HCT116 (cell line): Measurements from ENCODE around the gene PRSS53. TPM values are rescaled to one million over a fixed set of nuclear protein-coding genes. Genes with fewer than 3 reads are reported as not detected.

Source experiments
- ATAC-seq: fragments of 200-7000 bp; cut with Tn5 transposase; 2 replicates; pipeline ENCODE4 v1.9.1; 2020; ENCODE audit warnings: mild to moderate bottlenecking, moderate library complexity
- BruUV-seq: library from RNA; stranded (reverse); fragments of 400-500 nt; replicated peaks from 2 replicates; lab custom pipeline; 2021; lab: Mats Ljungman, UMichigan
- CTCF ChIA-PET: fragments of 300-600 bp; sonication (Branson Sonifier 250); formaldehyde crosslinking; loops from one replicate; lab custom pipeline; 2021; ENCODE audit warnings: antibody characterized with exemption; lab: Charles Lee
- POLR2A ChIA-PET: fragments of 300-600, 350-600 bp; sonication (Branson Sonifier 250); formaldehyde crosslinking; loops from one replicate; lab custom pipeline; 2021; ENCODE audit warnings: antibody characterized with exemption; lab: Charles Lee
- RAD21 ChIA-PET, 2 experiments: fragments of 300-600 bp; sonication (Branson Sonifier 250); formaldehyde crosslinking; loops; one replicate each; lab custom pipeline; 2023; ENCODE audit warnings: low total read pairs in 2 of 2; ENCODE audit not compliant: uncharacterized antibody in 2 of 2, unreplicated experiment in 2 of 2, low non-redundant PET in 1 of 2; lab: Charles Lee
- DNase-seq: peaks from one replicate; pipeline ENCODE4 v3.0.0-alpha.2; 2010; ENCODE audit warnings: low read depth, low spot score
- H2AFZ ChIP-seq: fragments of 200-600 bp; shearing (Covaris generic), sonication (generic); 2 replicates; pipeline ENCODE4 v1.6.1; 2017; ENCODE audit warnings: low read depth, mixed run types, mixed read lengths, antibody characterized with exemption, low read length; ENCODE audit not compliant: poor library complexity, severe bottlenecking
- H3K27ac ChIP-seq: 2 replicates; pipeline ENCODE4 v1.5.1; 2012; ENCODE audit warnings: low read depth, low read length
- H3K27me3 ChIP-seq: fragments of 200-600 bp; sonication (generic); 2 replicates; pipeline ENCODE4 v1.6.1; 2016; ENCODE audit warnings: mixed run types, low read length, mixed read lengths; ENCODE audit not compliant: insufficient read depth
- H3K36me3 ChIP-seq, 2 experiments: fragments of 200-500 bp in 1 of 2; fragments of 200-600 bp in 1 of 2; sonication (Bioruptor generic) in 1 of 2; sonication (generic) in 1 of 2; 2 replicates each; pipeline versions ENCODE4 v1.5.1 to v1.6.1; 2014 to 2016; ENCODE audit warnings: low read length in 2 of 2, inconsistent platforms in 1 of 2, mixed read lengths in 1 of 2, mixed run types in 1 of 2; ENCODE audit not compliant: insufficient read depth in 2 of 2, control insufficient read depth in 1 of 2
- H3K4me1 ChIP-seq, 2 experiments: fragments of 200-600 bp in 1 of 2; sonication (generic) in 1 of 2; 2 replicates each; pipeline versions ENCODE4 v1.5.1 to v1.6.1; 2012 to 2017; ENCODE audit warnings: low read length in 2 of 2, inconsistent platforms in 1 of 2, mild to moderate bottlenecking in 1 of 2, mixed read lengths in 1 of 2, mixed run types in 1 of 2, moderate library complexity in 1 of 2; ENCODE audit not compliant: insufficient read depth in 2 of 2, control insufficient read depth in 1 of 2
- H3K4me2 ChIP-seq: fragments of 200-600 bp; sonication (generic); 2 replicates; pipeline ENCODE4 v1.6.1; 2017; ENCODE audit warnings: mixed run types, low read length, mixed read lengths
- H3K4me3 ChIP-seq, 2 experiments: fragments of 200-600 bp in 1 of 2; sonication (generic) in 1 of 2; replicated peaks in 1 of 2; 2 replicates each; pipeline ENCODE4 v1.5.1; 2011 to 2016; ENCODE audit warnings: low read length in 2 of 2, control low read depth in 1 of 2, low read depth in 1 of 2, mild to moderate bottlenecking in 1 of 2, mixed read lengths in 1 of 2, mixed run types in 1 of 2
- H3K79me2 ChIP-seq: fragments of 200-600 bp; sonication (generic); 2 replicates; pipeline ENCODE4 v1.6.1; 2017; ENCODE audit warnings: mild to moderate bottlenecking, mixed run types, low read length, moderate library complexity, mixed read lengths; ENCODE audit not compliant: insufficient read depth
- H3K9ac ChIP-seq: fragments of 200-600 bp; sonication (generic); 2 replicates; pipeline ENCODE4 v1.6.1; 2016; ENCODE audit warnings: low read length, mixed read lengths
- H3K9me2 ChIP-seq: fragments of 200-600 bp; sonication (generic), shearing (Covaris generic); 2 replicates; pipeline ENCODE4 v1.6.1; 2017; ENCODE audit warnings: mixed run types, mild to moderate bottlenecking, moderate library complexity; ENCODE audit not compliant: insufficient read depth
- H3K9me3 ChIP-seq, 2 experiments: fragments of 200-500 bp in 1 of 2; fragments of 200-600 bp in 1 of 2; sonication (Bioruptor generic) in 1 of 2; sonication (generic) in 1 of 2; 2 replicates each; pipeline ENCODE4 v1.6.1; 2014 to 2017; ENCODE audit warnings: low read length in 2 of 2, mixed read lengths in 2 of 2, inconsistent platforms in 1 of 2, low read depth in 1 of 2, mild to moderate bottlenecking in 1 of 2, mixed run types in 1 of 2, moderate library complexity in 1 of 2; ENCODE audit not compliant: control insufficient read depth in 1 of 2, insufficient read depth in 1 of 2
- H4K20me1 ChIP-seq: fragments of 200-600 bp; sonication (generic), shearing (Covaris generic); 2 replicates; pipeline ENCODE4 v1.6.1; 2017; ENCODE audit warnings: mixed run types, mild to moderate bottlenecking, moderate library complexity; ENCODE audit not compliant: insufficient read depth
- ATF3 ChIP-seq: IDR thresholded peaks from 2 replicates; pipeline ENCODE4 v1.6.1; 2012
- CBX3 ChIP-seq: IDR thresholded peaks from 2 replicates; pipeline ENCODE4 v1.6.1; 2012; ENCODE audit warnings: low read depth
- CEBPB ChIP-seq: IDR thresholded peaks from 2 replicates; pipeline ENCODE4 v1.6.1; 2012; ENCODE audit warnings: low read depth
- EGR1 ChIP-seq: IDR thresholded peaks from 2 replicates; pipeline ENCODE4 v1.6.1; 2012; ENCODE audit warnings: low read depth
- ELF1 ChIP-seq: IDR thresholded peaks from 2 replicates; pipeline ENCODE4 v1.6.1; 2012; ENCODE audit warnings: low read depth, borderline replicate concordance
- EZH2 ChIP-seq: fragments of 200-600 bp; sonication (generic); IDR thresholded peaks from 2 replicates; pipeline ENCODE4 v1.6.1; 2017; ENCODE audit warnings: antibody characterized with exemption, mixed run types
- EZH2phosphoT487 ChIP-seq: fragments of 200-600 bp; IDR thresholded peaks from 2 replicates; pipeline ENCODE4 v1.6.1; 2018; ENCODE audit warnings: antibody characterized with exemption, borderline replicate concordance
- FOSL1 ChIP-seq: IDR thresholded peaks from 2 replicates; pipeline ENCODE4 v1.6.1; 2012; ENCODE audit warnings: low read depth
- JUND ChIP-seq: IDR thresholded peaks from 2 replicates; pipeline ENCODE4 v1.6.1; 2012
- POLR2A ChIP-seq: IDR thresholded peaks from 2 replicates; pipeline ENCODE4 v1.7.0; 2011; ENCODE audit warnings: borderline replicate concordance; ENCODE audit not compliant: insufficient read depth, insufficient read length; ENCODE audit errors: extremely low read depth
- POLR2AphosphoS5 ChIP-seq: IDR thresholded peaks from 2 replicates; pipeline ENCODE4 v1.6.1; 2011; ENCODE audit warnings: mild to moderate bottlenecking, low read depth, low read length, moderate library complexity
- RAD21 ChIP-seq: IDR thresholded peaks from 2 replicates; pipeline ENCODE4 v1.6.1; 2012; ENCODE audit warnings: low read depth, mild to moderate bottlenecking
- SIN3A ChIP-seq: IDR thresholded peaks from 2 replicates; pipeline ENCODE4 v1.6.1; 2012; ENCODE audit warnings: low read depth
- SP1 ChIP-seq: IDR thresholded peaks from 2 replicates; pipeline ENCODE4 v1.6.1; 2012; ENCODE audit warnings: low read depth
- SRF ChIP-seq: IDR thresholded peaks from 2 replicates; pipeline ENCODE4 v1.6.1; 2012; ENCODE audit warnings: low read depth
- YY1 ChIP-seq: IDR thresholded peaks from 2 replicates; pipeline ENCODE4 v1.6.1; 2011; ENCODE audit warnings: low read length, low read depth, moderate library complexity, mild to moderate bottlenecking; ENCODE audit not compliant: insufficient replicate concordance; ENCODE audit errors: extremely low read depth
- ZFX ChIP-seq: fragments of 450-650 bp; IDR thresholded peaks from 2 replicates; pipeline ENCODE4 v1.6.1; 2017
- ZNF274 ChIP-seq: fragments of 200-500 bp; sonication (Bioruptor generic); IDR thresholded peaks from 2 replicates; pipeline ENCODE4 v1.6.1; 2014; ENCODE audit warnings: mild to moderate bottlenecking, low read depth, low read length, inconsistent platforms
- intact Hi-C: fragments of 100-400 bp; cut with micrococcal nuclease; formaldehyde crosslinking; loops from 2 replicates; pipeline ENCODE4 v1.10.0; 2022
- total RNA-seq: library from RNA; stranded (reverse); gene quantifications from one replicate; pipeline ENCODE4 v1.2.1, GENCODE V29; 2021; ENCODE audit not compliant: unreplicated experiment
- TF ChIP-seq, protein P1 (sequence below): IDR thresholded peaks from 2 replicates; pipeline ENCODE4 v1.6.1; 2012; ENCODE audit warnings: low read depth
- TF ChIP-seq, protein P2 (sequence below): IDR thresholded peaks from 2 replicates; pipeline ENCODE4 v1.6.1; 2012
- TF ChIP-seq, protein P3 (sequence below), 3 experiments: fragments of 200-600 bp in 1 of 3; sonication (generic) in 1 of 3; IDR thresholded peaks in 2 of 3; conservative IDR thresholded peaks in 1 of 3; 2 replicates each; pipeline ENCODE4 v1.5.1; 2012 to 2017; ENCODE audit warnings: low read depth in 2 of 3, low read length in 2 of 3, antibody characterized with exemption in 1 of 3, borderline replicate concordance in 1 of 3, control low read depth in 1 of 3, mild to moderate bottlenecking in 1 of 3, mixed read lengths in 1 of 3, mixed run types in 1 of 3, moderate library complexity in 1 of 3; ENCODE audit not compliant: insufficient read depth in 1 of 3

Gene PRSS53
- total RNA-seq, 1 experiment from 2014 or later: 11.6 TPM

DNA sequence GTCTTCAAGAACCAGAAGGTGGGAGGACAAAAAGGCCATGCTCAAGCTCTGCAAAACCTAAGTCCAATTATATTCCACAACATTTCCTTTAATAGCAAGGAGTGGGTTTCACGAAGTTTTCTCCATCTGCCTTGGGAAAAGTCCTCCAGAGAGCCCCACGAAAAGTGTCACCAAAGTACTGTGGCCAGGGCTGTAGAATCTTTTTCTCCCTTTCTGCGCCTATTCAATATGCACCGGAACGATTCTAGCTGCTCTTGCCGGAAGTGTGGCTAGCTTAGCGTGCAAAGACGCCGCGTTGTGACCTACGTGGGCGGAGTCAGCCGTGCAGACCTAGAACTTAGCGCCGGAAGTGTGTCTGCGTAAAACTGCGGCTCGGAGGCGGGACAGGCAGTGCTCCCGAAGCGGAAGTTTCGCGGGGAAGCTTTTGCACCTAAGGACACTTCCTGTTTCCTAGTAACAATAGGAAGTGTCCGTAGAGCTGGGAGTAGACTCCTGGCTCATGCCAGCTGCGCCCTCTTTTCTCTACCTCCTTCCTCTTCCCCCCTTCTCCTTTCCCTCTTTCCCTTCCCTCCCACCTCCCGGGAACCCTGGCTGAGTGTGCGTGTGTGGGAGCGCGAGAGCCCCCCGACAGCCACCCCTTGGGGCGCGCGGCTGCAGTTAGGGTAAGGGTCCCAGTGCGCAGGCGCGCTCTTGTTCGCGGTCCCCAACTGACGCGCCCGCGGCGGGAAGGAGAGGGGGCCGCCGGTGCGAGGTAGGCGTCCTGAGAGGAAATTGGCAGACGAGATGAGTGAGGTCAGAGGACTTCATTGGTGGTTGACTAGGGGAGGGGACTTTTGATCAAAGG, 14.6 kb downstream of the PRSS53 start, which contains the start of the genes ZNF646 and ZNF668:
Gene ZNF646, plus strand, starts transcription at position 453 of the 844 bp plus-strand sequence. CDS start 1,903 bp downstream, outside the sequence.
Gene ZNF668, minus strand, starts transcription at position 271 of the 844 bp plus-strand sequence. CDS start 9,781 bp downstream, outside the sequence.
- H3K4me3 ChIP-seq: peak within 1 kb of the TSS; percentile 87 to 99
- ChIA-PET POLR2A (interaction anchor here (1.0 to 1.6 kb wide), 10 partner anchors 18 to 140 kb away, joined by 3 to 8 read pairs (median 4); partner anchors contain the start of genes HSD3B7, KAT8, STX4 and TRIM72), RAD21 (interaction anchor here (0.8 to 1.5 kb wide), 4 partner anchors 43 to 89 kb away, joined by 3 to 7 read pairs (median 4); partner anchors contain the start of genes HSD3B7 (in 1 of the 2) and KAT8 (in 1 of the 2)), CTCF (interaction anchor here (1.0 to 1.2 kb wide), 7 partner anchors 18 to 795 kb away, joined by 3 to 7 read pairs (median 4); partner anchors contain the start of genes HSD3B7 and ZNF843)
- peaks cover 8 to 18% of the 10 kb centered on the region in 2 experiments; a peak in 3 of 4 replicates for H3K4me1 ChIP-seq
- no peaks in the 10 kb centered on the region for H3K27me3 ChIP-seq
- peaks cover 14 to 31% of the 10 kb centered on the region in 2 experiments for H3K36me3 ChIP-seq
- H4K20me1 ChIP-seq: no peaks in the 10 kb centered on the region
- H3K9me3 ChIP-seq: no peaks in the 10 kb centered on the region
- DNase-seq (peak; percentile 99), ATAC-seq (peak; percentile 86)
- H3K9ac ChIP-seq: peak within 1 kb of the TSS; percentile 95
- H2AFZ ChIP-seq: no peak within 1 kb of the TSS
- intact Hi-C loops: loop anchor here (1.0 to 10.0 kb wide), 5 partner anchors 20 to 381 kb away; partner anchors contain the start of genes ARMC5, PRSS8, STX4 and VKORC1
- H3K79me2 ChIP-seq: peaks cover 71% of the 10 kb centered on the region
- peak within 1 kb of the TSS; percentile 100 for H3K27ac ChIP-seq
- H3K9me2 ChIP-seq: no peaks in the 10 kb centered on the region
- no TSS peak for BruUV-seq
- peak within 1 kb of the TSS; percentile 97 for H3K4me2 ChIP-seq
- peak; percentile 93 for TF ChIP-seq CBX3
- peak; percentile 95 for TF ChIP-seq SRF
- no peak for TF ChIP-seq ZFX
- TF ChIP-seq POLR2A: peak; percentile 61
- no peak for TF ChIP-seq ZNF274
- peak; percentile 95 for TF ChIP-seq POLR2AphosphoS5
- TF ChIP-seq CEBPB: no peak
- TF ChIP-seq ATF3: no peak
- no peak for TF ChIP-seq EZH2
- peak; percentile 84 for TF ChIP-seq SIN3A
- TF ChIP-seq JUND: no peak
- no peak for TF ChIP-seq RAD21
- no peak for TF ChIP-seq EZH2phosphoT487
- peak; percentile 95 for TF ChIP-seq SP1
- TF ChIP-seq, protein P1, sequence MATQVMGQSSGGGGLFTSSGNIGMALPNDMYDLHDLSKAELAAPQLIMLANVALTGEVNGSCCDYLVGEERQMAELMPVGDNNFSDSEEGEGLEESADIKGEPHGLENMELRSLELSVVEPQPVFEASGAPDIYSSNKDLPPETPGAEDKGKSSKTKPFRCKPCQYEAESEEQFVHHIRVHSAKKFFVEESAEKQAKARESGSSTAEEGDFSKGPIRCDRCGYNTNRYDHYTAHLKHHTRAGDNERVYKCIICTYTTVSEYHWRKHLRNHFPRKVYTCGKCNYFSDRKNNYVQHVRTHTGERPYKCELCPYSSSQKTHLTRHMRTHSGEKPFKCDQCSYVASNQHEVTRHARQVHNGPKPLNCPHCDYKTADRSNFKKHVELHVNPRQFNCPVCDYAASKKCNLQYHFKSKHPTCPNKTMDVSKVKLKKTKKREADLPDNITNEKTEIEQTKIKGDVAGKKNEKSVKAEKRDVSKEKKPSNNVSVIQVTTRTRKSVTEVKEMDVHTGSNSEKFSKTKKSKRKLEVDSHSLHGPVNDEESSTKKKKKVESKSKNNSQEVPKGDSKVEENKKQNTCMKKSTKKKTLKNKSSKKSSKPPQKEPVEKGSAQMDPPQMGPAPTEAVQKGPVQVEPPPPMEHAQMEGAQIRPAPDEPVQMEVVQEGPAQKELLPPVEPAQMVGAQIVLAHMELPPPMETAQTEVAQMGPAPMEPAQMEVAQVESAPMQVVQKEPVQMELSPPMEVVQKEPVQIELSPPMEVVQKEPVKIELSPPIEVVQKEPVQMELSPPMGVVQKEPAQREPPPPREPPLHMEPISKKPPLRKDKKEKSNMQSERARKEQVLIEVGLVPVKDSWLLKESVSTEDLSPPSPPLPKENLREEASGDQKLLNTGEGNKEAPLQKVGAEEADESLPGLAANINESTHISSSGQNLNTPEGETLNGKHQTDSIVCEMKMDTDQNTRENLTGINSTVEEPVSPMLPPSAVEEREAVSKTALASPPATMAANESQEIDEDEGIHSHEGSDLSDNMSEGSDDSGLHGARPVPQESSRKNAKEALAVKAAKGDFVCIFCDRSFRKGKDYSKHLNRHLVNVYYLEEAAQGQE: no peak
- TF ChIP-seq FOSL1: no peak
- TF ChIP-seq EGR1: peak; percentile 80
- peak; percentile 72 for TF ChIP-seq YY1
- TF ChIP-seq, protein P2, sequence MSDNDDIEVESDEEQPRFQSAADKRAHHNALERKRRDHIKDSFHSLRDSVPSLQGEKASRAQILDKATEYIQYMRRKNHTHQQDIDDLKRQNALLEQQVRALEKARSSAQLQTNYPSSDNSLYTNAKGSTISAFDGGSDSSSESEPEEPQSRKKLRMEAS: peak; percentile 85
- peak; percentile 93 for TF ChIP-seq ELF1
- TF ChIP-seq, protein P3, sequence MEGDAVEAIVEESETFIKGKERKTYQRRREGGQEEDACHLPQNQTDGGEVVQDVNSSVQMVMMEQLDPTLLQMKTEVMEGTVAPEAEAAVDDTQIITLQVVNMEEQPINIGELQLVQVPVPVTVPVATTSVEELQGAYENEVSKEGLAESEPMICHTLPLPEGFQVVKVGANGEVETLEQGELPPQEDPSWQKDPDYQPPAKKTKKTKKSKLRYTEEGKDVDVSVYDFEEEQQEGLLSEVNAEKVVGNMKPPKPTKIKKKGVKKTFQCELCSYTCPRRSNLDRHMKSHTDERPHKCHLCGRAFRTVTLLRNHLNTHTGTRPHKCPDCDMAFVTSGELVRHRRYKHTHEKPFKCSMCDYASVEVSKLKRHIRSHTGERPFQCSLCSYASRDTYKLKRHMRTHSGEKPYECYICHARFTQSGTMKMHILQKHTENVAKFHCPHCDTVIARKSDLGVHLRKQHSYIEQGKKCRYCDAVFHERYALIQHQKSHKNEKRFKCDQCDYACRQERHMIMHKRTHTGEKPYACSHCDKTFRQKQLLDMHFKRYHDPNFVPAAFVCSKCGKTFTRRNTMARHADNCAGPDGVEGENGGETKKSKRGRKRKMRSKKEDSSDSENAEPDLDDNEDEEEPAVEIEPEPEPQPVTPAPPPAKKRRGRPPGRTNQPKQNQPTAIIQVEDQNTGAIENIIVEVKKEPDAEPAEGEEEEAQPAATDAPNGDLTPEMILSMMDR (IDR thresholded peaks at IDR 0.05 in 2 of 3, conservative IDR thresholded peaks at IDR 0.05 in 1 of 3; ENCODE audit: borderline replicate concordance in 1 of 3, insufficient read depth in 1 of 3, low read depth in 2 of 3, low read length in 2 of 3): no peak
